Heart left ventricle (tissue), 16 donors: ENCODE data around the gene GSTCD. TPM values are rescaled to one million over a fixed set of nuclear protein-coding genes. Genes with fewer than 3 reads are reported as not detected.
A peak's percentile ranks its signal among the peaks of the same experiment; 100 is the strongest.

Source experiments
- ATAC-seq, 4 donors: fragments of 200-7000 bp; cut with Tn5 transposase; one replicate each; pipeline ENCODE4 v1.9.1; 2020 to 2022; ENCODE audit warnings: moderate library complexity in 4 of 4, mild to moderate bottlenecking in 3 of 4, moderate number of reproducible peaks in 1 of 4
- DNase-seq, 5 donors: peaks; one replicate each; pipeline ENCODE4 v3.0.0-alpha.2; 2020
- H3K27ac ChIP-seq, 12 donors: fragments of 200-600 bp; sonication (generic) in 4 of 12; one replicate each; pipeline versions ENCODE4 v1.5.0 to v1.8.0; 2016 to 2022; ENCODE audit warnings: mild to moderate bottlenecking in 2 of 12
- H3K27me3 ChIP-seq, 9 donors: fragments of 200-600 bp; sonication (generic) in 2 of 9; one replicate each; pipeline versions ENCODE4 v1.5.1 to v1.8.0; 2016 to 2022; ENCODE audit warnings: mild to moderate bottlenecking in 3 of 9
- H3K36me3 ChIP-seq, 9 donors: fragments of 200-600 bp; sonication (generic) in 2 of 9; one replicate each; pipeline versions ENCODE4 v1.5.0 to v1.8.0; 2018 to 2022; ENCODE audit warnings: mild to moderate bottlenecking in 2 of 9
- H3K4me1 ChIP-seq, 12 donors: fragments of 200-600 bp; sonication (generic) in 4 of 12; one replicate each; pipeline versions ENCODE4 v1.5.0 to v1.8.0; 2016 to 2022; ENCODE audit warnings: mild to moderate bottlenecking in 3 of 12
- H3K4me3 ChIP-seq, 12 donors: fragments of 200-600 bp; sonication (generic) in 4 of 12; one replicate each; pipeline versions ENCODE4 v1.5.0 to v1.8.0; 2017 to 2022; ENCODE audit warnings: mild to moderate bottlenecking in 9 of 12, moderate library complexity in 4 of 12
- H3K9me3 ChIP-seq, 12 donors: fragments of 200-600 bp; sonication (generic) in 4 of 12; one replicate each; pipeline versions ENCODE4 v1.5.0 to v1.8.0; 2016 to 2022; ENCODE audit warnings: mild to moderate bottlenecking in 1 of 12
- POLR2A ChIP-seq, 2 donors: fragments of 450-650 bp; IDR thresholded peaks; one replicate each; pipeline ENCODE4 v1.6.1; 2017; ENCODE audit warnings: antibody characterized with exemption in 2 of 2, mild to moderate bottlenecking in 2 of 2, moderate library complexity in 2 of 2
- WGBS, 4 donors: extraction: QIAGEN DNeasy Blood & Tissue Kit in 2 of 4; methylation state at CpG; one replicate each; pipeline versions ENCODE4 v1.1.5 to v1.1.7; 2013 to 2018; 5-methylcytosine and 5-hydroxymethylcytosine counted together
- intact Hi-C, 10 donors: fragments of 100-400 bp; cut with DNase I; formaldehyde crosslinking; loops; one replicate each; pipeline versions ENCODE4 v1.11.1 to v1.14.2; 2022
- polyA plus RNA-seq, 2 donors: library from polyadenylated mRNA; stranded (reverse); fragments of 200-250 nt; gene quantifications; one replicate each; pipeline ENCODE4 v1.2.3, GENCODE V29; 2013
- total RNA-seq, 9 donors: library from RNA; depleted of rRNA in 2 of 9; stranded (reverse); fragments of >200 nt in 2 of 9; fragmentation: NEBNext Ultra II Directional in 3 of 9; extraction: Animal tissue kit (Norgen Biotek cat#: 25700) in 3 of 9; gene quantifications; one replicate each; pipeline versions ENCODE4 v1.1.0 to v1.2.4, GENCODE V29; 2016 to 2023
- TF ChIP-seq, protein P1 (sequence below), 12 donors: fragments of 200-600 bp; sonication (generic) in 4 of 12; IDR thresholded peaks; one replicate each; pipeline versions ENCODE4 v1.5.0 to v1.8.0; 2018 to 2022; ENCODE audit warnings: antibody characterized with exemption in 12 of 12, mild to moderate bottlenecking in 5 of 12
- donor health status: ischemic (EF 13 %, LVEDD 7.1; RV severe dilation, severe dysfunction).
- donor health status: healthy with polysubstance abuse.
- donor health status: DM: no; HTN: yes; CAD: no.
- donor health status: DM: no; HTN: no; CAD: no.
- donor health status: ischemic (EF 25% LVEDD 6.9; RV normal size, moderate dysfunction).
- donor health status: ischemic (EF 25% LVEDD 5.7; RV mildly dilated, moderate dysfunction).
- donor health status: healthy.
- donor health status: DM: yes; HTN: yes; CAD: no.
- donor health status: ischemic (EF 35%, LVEDD 5.7; RV mildly dilated, moderate dysfunction).
- donor health status: nonischemic (EF 11% LVEDD 7.7; RV severe dilation, severe dysfunction).
- donor health status: DM: yes; HTN: yes; CAD: no.
- donor health status: PGD.
- donor health status: ischemic (EF 29% LVEDD 5.4; RV normal size, mild dysfunction).
- donor health status: nonischemic (EF 23%, LVEDD 6.1; RV moderate dilation, normal function).

GSTCD gene
- total and polyA plus RNA-seq, 11 donors: 0.57 to 6.4 (median 3.8) TPM

GRCh38 chr4:105709081-105709450 lies 482 bp downstream of the GSTCD start:
- H3K9me3 ChIP-seq: no peaks in the 10 kb centered on the region
- TF ChIP-seq POLR2A (IDR thresholded peaks at IDR 0.05): no peak
- TF ChIP-seq, protein P1, sequence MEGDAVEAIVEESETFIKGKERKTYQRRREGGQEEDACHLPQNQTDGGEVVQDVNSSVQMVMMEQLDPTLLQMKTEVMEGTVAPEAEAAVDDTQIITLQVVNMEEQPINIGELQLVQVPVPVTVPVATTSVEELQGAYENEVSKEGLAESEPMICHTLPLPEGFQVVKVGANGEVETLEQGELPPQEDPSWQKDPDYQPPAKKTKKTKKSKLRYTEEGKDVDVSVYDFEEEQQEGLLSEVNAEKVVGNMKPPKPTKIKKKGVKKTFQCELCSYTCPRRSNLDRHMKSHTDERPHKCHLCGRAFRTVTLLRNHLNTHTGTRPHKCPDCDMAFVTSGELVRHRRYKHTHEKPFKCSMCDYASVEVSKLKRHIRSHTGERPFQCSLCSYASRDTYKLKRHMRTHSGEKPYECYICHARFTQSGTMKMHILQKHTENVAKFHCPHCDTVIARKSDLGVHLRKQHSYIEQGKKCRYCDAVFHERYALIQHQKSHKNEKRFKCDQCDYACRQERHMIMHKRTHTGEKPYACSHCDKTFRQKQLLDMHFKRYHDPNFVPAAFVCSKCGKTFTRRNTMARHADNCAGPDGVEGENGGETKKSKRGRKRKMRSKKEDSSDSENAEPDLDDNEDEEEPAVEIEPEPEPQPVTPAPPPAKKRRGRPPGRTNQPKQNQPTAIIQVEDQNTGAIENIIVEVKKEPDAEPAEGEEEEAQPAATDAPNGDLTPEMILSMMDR (IDR thresholded peaks at IDR 0.05): no peak
- H3K27me3 ChIP-seq: no peaks in the 10 kb centered on the region
- DNase-seq (no peak), ATAC-seq (peak in 2 of 4 donors; percentile 8 to 30)
- H3K4me3 ChIP-seq: peak overlapping the region; percentile 70 to 97 (median 90)
- peaks cover 0 to 30% (median 18%) of the 10 kb centered on the region in 12 donors for H3K4me1 ChIP-seq
- WGBS, 4 donors: 0 to 1% (median 0%) methylated on average over 8 to 11 of the region's 11 CpGs
- H3K27ac ChIP-seq: peak overlapping the region in 11 of 12 donors; percentile 49 to 90 (median 88)
- intact Hi-C loops: loop anchor here in 3 of 10 donors (5.0 to 10.0 kb wide), 4 partner anchors 187 to 567 kb away; partner anchors contain the start of gene TET2 (in 2 of the 3)
- H3K36me3 ChIP-seq: no peaks in the 10 kb centered on the region

GRCh38 chr4:105710012-105710600 lies 1.5 kb downstream of the GSTCD start:
- TF ChIP-seq POLR2A (IDR thresholded peaks at IDR 0.05): no peak
- TF ChIP-seq, protein P1 (IDR thresholded peaks at IDR 0.05): no peak
- DNase-seq (no peak), ATAC-seq (no peak)
- Histone ChIP-seq H3K4me3 (peak overlapping the region in 1 of 12 donors; percentile 86), H3K36me3 (no peaks in the 10 kb centered on the region), H3K27ac (no peak overlapping the region), H3K9me3 (no peaks in the 10 kb centered on the region), H3K4me1 (peaks cover 0 to 38% (median 18%) of the 10 kb centered on the region in 12 donors), H3K27me3 (no peaks in the 10 kb centered on the region)
- intact Hi-C loops: loop anchor here in 3 of 10 donors (10.0 kb wide), 2 partner anchors 185 to 565 kb away; partner anchors contain the start of gene TET2 (in 2 of the 3)
- 67 to 79% (median 73%) methylated on average over 16 of the region's 16 CpGs for WGBS, 4 donors

DNA sequence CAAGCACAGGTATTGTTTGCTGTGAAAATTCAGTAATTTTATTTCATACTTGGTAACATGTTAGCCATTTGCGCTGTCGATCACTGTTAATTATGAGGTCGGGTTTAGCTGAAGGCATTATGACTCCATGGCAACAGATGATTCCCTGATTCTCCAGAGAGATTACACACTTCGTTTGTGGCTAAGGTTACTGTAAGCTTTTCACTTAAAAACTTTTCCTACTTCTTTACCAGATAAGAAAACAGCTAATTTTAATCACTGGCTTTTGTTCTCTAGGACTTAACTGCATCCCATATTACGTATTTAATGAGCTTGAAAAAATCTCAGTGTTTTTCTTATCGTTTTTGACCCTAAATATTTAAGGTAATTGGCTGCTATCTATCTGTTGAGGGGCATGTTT lies 2.1 kb downstream of the GSTCD start:
- ATAC-seq: no peak
- Histone ChIP-seq H3K27ac (no peak overlapping the region), H3K4me3 (no peak overlapping the region), H3K9me3 (no peaks in the 10 kb centered on the region), H3K27me3 (no peaks in the 10 kb centered on the region), H3K4me1 (peaks cover 0 to 43% (median 18%) of the 10 kb centered on the region in 12 donors), H3K36me3 (no peaks in the 10 kb centered on the region)
- intact Hi-C loops: loop anchor here in 3 of 10 donors (10.0 kb wide), 2 partner anchors 186 to 566 kb away; partner anchors contain the start of gene TET2 (in 2 of the 3)
- no peak for DNase-seq
- WGBS, 4 donors: 76 to 81% (median 78%) methylated on average over 6 of the region's 6 CpGs
- no peak for TF ChIP-seq POLR2A (IDR thresholded peaks at IDR 0.05)
- TF ChIP-seq, protein P1 (IDR thresholded peaks at IDR 0.05): no peak

DNA sequence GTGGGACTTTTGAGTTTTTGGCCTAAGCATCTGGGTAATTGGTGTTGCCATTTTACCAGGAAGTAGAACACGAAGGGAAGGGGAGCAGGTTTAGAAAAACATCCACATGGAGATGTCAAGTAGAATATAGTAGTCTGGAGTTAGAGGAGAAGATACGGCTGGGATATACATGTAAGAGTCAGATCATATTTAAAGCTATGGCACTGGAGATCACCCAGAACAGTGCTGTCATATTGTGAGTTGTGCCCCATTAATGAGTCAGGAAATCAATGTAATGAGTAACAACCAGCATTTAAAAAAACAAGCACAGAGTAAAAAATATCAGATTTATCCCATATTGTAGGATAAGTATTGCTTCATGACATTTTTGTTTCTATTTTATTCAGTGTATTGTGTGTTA lies 4.2 kb downstream of the GSTCD start:
- DNase-seq: no peak
- intact Hi-C loops: loop anchor here in 3 of 10 donors (10.0 kb wide), 2 partner anchors 188 to 568 kb away; partner anchors contain the start of gene TET2 (in 2 of the 3)
- Histone ChIP-seq H3K27ac (no peak overlapping the region), H3K4me1 (peaks cover 0 to 28% (median 7%) of the 10 kb centered on the region in 12 donors), H3K4me3 (no peak overlapping the region), H3K9me3 (no peaks in the 10 kb centered on the region), H3K27me3 (no peaks in the 10 kb centered on the region), H3K36me3 (peaks cover 0 to 4% (median 0%) of the 10 kb centered on the region in 9 donors)
- WGBS, 4 donors: 75 to 89% (median 85%) methylated on average over 2 of the region's 2 CpGs
- TF ChIP-seq, protein P1 (IDR thresholded peaks at IDR 0.05): no peak
- TF ChIP-seq POLR2A (IDR thresholded peaks at IDR 0.05): no peak
- no peak for ATAC-seq
